MM.1S (cell line): ENCODE data around the gene OR1I1.

Experiments
- CTCF ChIP-seq: fragments of 300-600 bp; sonication (generic); IDR thresholded peaks from 2 replicates; pipeline ENCODE4 v1.5.1; 2016; ENCODE audit warnings: antibody characterized with exemption, low read length, mixed read lengths
- EZH2 ChIP-seq: fragments of 300-600 bp; sonication (generic); optimal IDR thresholded peaks from 2 replicates; pipeline ENCODE3; 2017; ENCODE audit warnings: low read depth, mild to moderate bottlenecking, antibody characterized with exemption, low read length, mixed read lengths
- EZH2phosphoT487 ChIP-seq: fragments of 300-600 bp; sonication (generic); IDR thresholded peaks from 2 replicates; pipeline ENCODE4 v1.6.1; 2018; ENCODE audit warnings: antibody characterized with exemption, low read length

GRCh38 chr19:15104411-15104810 is 22.4 kb downstream of the OR1I1 start:
- TF ChIP-seq EZH2 = no peak
- TF ChIP-seq EZH2phosphoT487 = no peak
- TF ChIP-seq CTCF = no peak
